SU-DHL-6 (cell line): ENCODE data around the gene C10orf62.

ENCODE experiments used
- CTCF ChIP-seq: fragments of 200-600 bp; sonication (generic); IDR thresholded peaks from one replicate; pipeline ENCODE4 v1.5.1; 2017; ENCODE audit warnings: antibody characterized with exemption, mild to moderate bottlenecking, low read length, moderate library complexity; ENCODE audit not compliant: insufficient read depth, poor library complexity, severe bottlenecking
- EZH2phosphoT487 ChIP-seq: fragments of 200-600 bp; sonication (generic), shearing (Covaris generic); conservative IDR thresholded peaks from 2 replicates; pipeline ENCODE4 v1.6.1; 2018; ENCODE audit warnings: mild to moderate bottlenecking, antibody characterized with exemption, low read length, moderate library complexity, mixed read lengths

- TF ChIP-seq CTCF (no peak), EZH2phosphoT487 (no peak)
Measured at GRCh38 chr10:97564776-97565175, 24.7 kb upstream of the C10orf62 start.
